HFF-Myc (cell line): Measurements from ENCODE around the gene PRG2.

Experiments used
- DNase-seq: peaks from one replicate; pipeline ENCODE4 v3.0.0-alpha.2; 2011; ENCODE audit warnings: low read depth; ENCODE audit errors: extremely low read depth
- H3K4me3 ChIP-seq: replicated peaks from 2 replicates; pipeline ENCODE4 v1.5.1; 2011; ENCODE audit warnings: low read depth, mild to moderate bottlenecking, control low read depth, low read length
- CTCF ChIP-seq: IDR thresholded peaks from 2 replicates; pipeline ENCODE4 v1.5.1; 2012; ENCODE audit warnings: mild to moderate bottlenecking, low read depth, low read length, control low read depth; ENCODE audit errors: missing control alignments

PRG2 gene

GRCh38 chr11:57370941-57371340, 19.5 kb downstream of the PRG2 start:
- H3K4me3 ChIP-seq = no peak overlapping the region
- no peak for DNase-seq
- TF ChIP-seq CTCF = no peak

GRCh38 chr11:57370251-57370650, 20.2 kb downstream of the PRG2 start:
- no peak for TF ChIP-seq CTCF
- no peak for DNase-seq
- H3K4me3 ChIP-seq = no peak overlapping the region

- H3K4me3 ChIP-seq = no peak overlapping the region
- no peak for TF ChIP-seq CTCF
- no peak for DNase-seq
Measured at GRCh38 chr11:57368845-57369232, 21.6 kb downstream of the PRG2 start.

GRCh38 chr11:57368106-57368844, 22.2 kb downstream of the PRG2 start:
- TF ChIP-seq CTCF = no peak
- no peak for DNase-seq
- no peak overlapping the region for H3K4me3 ChIP-seq

- DNase-seq = no peak
- no peak for TF ChIP-seq CTCF
- H3K4me3 ChIP-seq = no peak overlapping the region
Measured at GRCh38 chr11:57364851-57365660, 25.4 kb downstream of the PRG2 start.

GRCh38 chr11:57363131-57364080, 27.0 kb downstream of the PRG2 start:
- DNase-seq = no peak
- TF ChIP-seq CTCF = no peak
- no peak overlapping the region for H3K4me3 ChIP-seq
